A673 (cell line): ENCODE measurements around the gene ROR2. TPM values are rescaled to one million over a fixed set of nuclear protein-coding genes. Genes with fewer than 3 reads are reported as not detected.

ENCODE experiments used
- BruUV-seq: library from RNA; stranded (reverse); fragments of 400-500 nt; replicated peaks from 2 replicates; lab custom pipeline; 2021; lab: Mats Ljungman, UMichigan
- CTCF ChIA-PET: fragments of 300-600 bp; sonication (Branson Sonifier 250); formaldehyde crosslinking; loops from one replicate; lab custom pipeline; 2022; ENCODE audit warnings: antibody characterized with exemption; lab: Charles Lee
- POLR2A ChIA-PET: fragments of 300-600 bp; sonication (Branson Sonifier 250); formaldehyde crosslinking; loops from one replicate; lab custom pipeline; 2022; ENCODE audit warnings: antibody characterized with exemption; ENCODE audit not compliant: low non-redundant PET; lab: Charles Lee
- DNase-seq: peaks from one replicate; pipeline ENCODE4 v3.0.0-alpha.2; 2015; ENCODE audit warnings: low spot score
- H3K27ac ChIP-seq: fragments of 200-600 bp; sonication (generic); 2 replicates; pipeline ENCODE4 v1.5.1; 2016; ENCODE audit warnings: mixed run types, low read depth, mild to moderate bottlenecking, mixed read lengths, antibody characterized with exemption, low read length; ENCODE audit not compliant: poor library complexity, severe bottlenecking
- H3K27me3 ChIP-seq: fragments of 200-600 bp; sonication (generic); replicated peaks from 2 replicates; pipeline ENCODE4 v1.6.1; 2017; ENCODE audit warnings: mixed run types, low read depth, mild to moderate bottlenecking, mixed read lengths, antibody characterized with exemption, low read length; ENCODE audit not compliant: insufficient read depth, poor library complexity
- H3K36me3 ChIP-seq: fragments of 200-600 bp; sonication (generic); 2 replicates; pipeline ENCODE4 v1.6.1; 2016; ENCODE audit warnings: mixed run types, mild to moderate bottlenecking, mixed read lengths, antibody characterized with exemption, low read length; ENCODE audit not compliant: insufficient read depth, poor library complexity, severe bottlenecking
- H3K4me1 ChIP-seq: fragments of 200-600 bp; sonication (generic); 2 replicates; pipeline ENCODE4 v1.6.1; 2017; ENCODE audit warnings: mixed run types, mild to moderate bottlenecking, mixed read lengths, antibody characterized with exemption, low read length; ENCODE audit not compliant: insufficient read depth, poor library complexity, severe bottlenecking
- H3K4me3 ChIP-seq: fragments of 200-600 bp; sonication (generic); 2 replicates; pipeline ENCODE4 v1.5.1; 2016; ENCODE audit warnings: low read depth, mixed run types, mild to moderate bottlenecking, mixed read lengths, low read length; ENCODE audit not compliant: poor library complexity, severe bottlenecking
- H3K9me3 ChIP-seq: fragments of 200-600 bp; sonication (generic); 2 replicates; pipeline ENCODE4 v1.6.1; 2016; ENCODE audit warnings: mixed run types, low read depth, mild to moderate bottlenecking, mixed read lengths, antibody characterized with exemption, low read length; ENCODE audit not compliant: poor library complexity, severe bottlenecking
- CTCF ChIP-seq: fragments of 300-800, 200-600 bp; sonication (generic); conservative IDR thresholded peaks from 2 replicates; pipeline ENCODE4 v1.5.1; 2017; ENCODE audit warnings: low read depth, mild to moderate bottlenecking, antibody characterized with exemption, low read length, moderate library complexity, mixed read lengths
- EZH2 ChIP-seq: fragments of 200-600 bp; sonication (generic); IDR thresholded peaks from 2 replicates; pipeline ENCODE4 v1.6.1; 2017; ENCODE audit warnings: borderline replicate concordance, low read depth, mild to moderate bottlenecking, mixed read lengths, antibody characterized with exemption, low read length; ENCODE audit not compliant: poor library complexity, severe bottlenecking
- intact Hi-C: fragments of 100-400 bp; cut with micrococcal nuclease; formaldehyde crosslinking; loops from one replicate; pipeline ENCODE4 v1.10.0; 2022; ENCODE audit not compliant: unreplicated experiment
- total RNA-seq: library from RNA; stranded (reverse); gene quantifications from 2 replicates; pipeline ENCODE4 v1.2.3, GENCODE V29; 2021

The ROR2 gene
- total RNA-seq, 1 experiment from 2014 or later: 12.3 TPM

- BruUV-seq: no TSS peak
- no peaks in the 10 kb centered on the region for H3K36me3 ChIP-seq
These were observed 115.3 kb downstream of the ROR2 start for GRCh38 chr9:91834740-91835139.

GRCh38 chr9:91833878-91834255, 116.2 kb downstream of the ROR2 start:
- Histone ChIP-seq H3K27ac (no peak overlapping the region), H3K4me1 (peaks cover 24% of the 10 kb centered on the region), H3K4me3 (no peak overlapping the region), H3K9me3 (no peaks in the 10 kb centered on the region), H3K36me3 (no peaks in the 10 kb centered on the region), H3K27me3 (no peaks in the 10 kb centered on the region)
- BruUV-seq: no TSS peak
- ChIA-PET POLR2A (no interaction called here), CTCF (no interaction called here)
- TF ChIP-seq EZH2 (no peak), CTCF (no peak)
- intact Hi-C loops: no loop called here
- DNase-seq: no peak

More at GRCh38 chr9:91834740-91835139, 115.3 kb downstream of the ROR2 start:
- CTCF ChIA-PET: no interaction called here
- TF ChIP-seq EZH2 (no peak), CTCF (no peak)
- no peak overlapping the region for H3K27ac ChIP-seq
- intact Hi-C loops: no loop called here
- no peak overlapping the region for H3K4me3 ChIP-seq
- POLR2A ChIA-PET: no interaction called here
- no peaks in the 10 kb centered on the region for H3K27me3 ChIP-seq
- peaks cover 25% of the 10 kb centered on the region for H3K4me1 ChIP-seq
- H3K9me3 ChIP-seq: no peaks in the 10 kb centered on the region
- no peak for DNase-seq

- no TSS peak for BruUV-seq
- Histone ChIP-seq H3K27me3 (no peaks in the 10 kb centered on the region), H3K4me1 (peaks cover 18% of the 10 kb centered on the region), H3K4me3 (no peak overlapping the region), H3K9me3 (no peaks in the 10 kb centered on the region), H3K27ac (no peak overlapping the region), H3K36me3 (no peaks in the 10 kb centered on the region)
- POLR2A ChIA-PET: no interaction called here
- TF ChIP-seq EZH2 (no peak), CTCF (no peak)
- no peak for DNase-seq
- intact Hi-C loops: no loop called here
- CTCF ChIA-PET: no interaction called here
These were observed 116.7 kb downstream of the ROR2 start for GRCh38 chr9:91833096-91833877.
